Esophagus muscularis mucosa (tissue), 3 donors: ENCODE results near the gene TENM3.

Source experiments
- POLR2A ChIP-seq: fragments of 450-650 bp; IDR thresholded peaks from one replicate; pipeline ENCODE4 v1.6.1; 2017; ENCODE audit warnings: antibody characterized with exemption, moderate library complexity, mild to moderate bottlenecking, low read depth
- POLR2AphosphoS5 ChIP-seq, 2 donors: sonication (generic); formaldehyde crosslinking; IDR thresholded peaks; one replicate each; pipeline ENCODE4 v1.6.1; 2017; ENCODE audit warnings: antibody characterized with exemption in 2 of 2
- TF ChIP-seq, protein P1 (sequence below), 3 experiments: fragments of 200-600 bp in 2 of 3; fragments of 450-650 bp in 1 of 3; sonication (generic) in 2 of 3; IDR thresholded peaks; one replicate each; pipeline ENCODE4 v1.5.1; 2017 to 2019; ENCODE audit warnings: antibody characterized with exemption in 3 of 3, mild to moderate bottlenecking in 2 of 3, moderate library complexity in 1 of 3

DNA sequence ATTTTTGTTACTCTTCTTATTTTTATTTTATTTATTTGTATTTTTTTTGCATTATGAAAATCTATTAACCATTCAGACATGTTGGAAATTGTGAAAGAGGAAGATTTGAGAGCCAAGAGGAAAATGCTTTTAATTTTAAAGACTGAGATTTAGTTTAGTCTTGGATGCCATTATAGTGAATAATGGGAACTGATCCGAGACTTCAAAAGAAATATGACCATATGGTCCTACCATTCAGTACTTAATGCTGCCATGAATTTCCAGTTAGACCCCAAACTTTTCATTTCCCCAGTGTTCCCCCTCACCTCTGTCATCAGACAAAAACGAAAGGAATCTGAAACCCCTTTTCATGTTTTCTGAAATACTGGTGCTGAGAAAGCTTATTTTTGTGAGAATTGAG is 95.5 kb downstream of the TENM3 start:
- TF ChIP-seq, protein P1, sequence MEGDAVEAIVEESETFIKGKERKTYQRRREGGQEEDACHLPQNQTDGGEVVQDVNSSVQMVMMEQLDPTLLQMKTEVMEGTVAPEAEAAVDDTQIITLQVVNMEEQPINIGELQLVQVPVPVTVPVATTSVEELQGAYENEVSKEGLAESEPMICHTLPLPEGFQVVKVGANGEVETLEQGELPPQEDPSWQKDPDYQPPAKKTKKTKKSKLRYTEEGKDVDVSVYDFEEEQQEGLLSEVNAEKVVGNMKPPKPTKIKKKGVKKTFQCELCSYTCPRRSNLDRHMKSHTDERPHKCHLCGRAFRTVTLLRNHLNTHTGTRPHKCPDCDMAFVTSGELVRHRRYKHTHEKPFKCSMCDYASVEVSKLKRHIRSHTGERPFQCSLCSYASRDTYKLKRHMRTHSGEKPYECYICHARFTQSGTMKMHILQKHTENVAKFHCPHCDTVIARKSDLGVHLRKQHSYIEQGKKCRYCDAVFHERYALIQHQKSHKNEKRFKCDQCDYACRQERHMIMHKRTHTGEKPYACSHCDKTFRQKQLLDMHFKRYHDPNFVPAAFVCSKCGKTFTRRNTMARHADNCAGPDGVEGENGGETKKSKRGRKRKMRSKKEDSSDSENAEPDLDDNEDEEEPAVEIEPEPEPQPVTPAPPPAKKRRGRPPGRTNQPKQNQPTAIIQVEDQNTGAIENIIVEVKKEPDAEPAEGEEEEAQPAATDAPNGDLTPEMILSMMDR (IDR thresholded peaks at IDR 0.05) = no peak
- TF ChIP-seq POLR2A = no peak
- TF ChIP-seq POLR2AphosphoS5 (IDR thresholded peaks at IDR 0.05) = no peak
